GM12874 (cell line): ENCODE measurements around the gene SLC45A2.

ENCODE experiments used
- CTCF ChIP-seq: IDR thresholded peaks from 2 replicates; pipeline ENCODE4 v1.5.1; 2011; ENCODE audit warnings: low read depth, mild to moderate bottlenecking, control low read depth, low read length, moderate library complexity; ENCODE audit not compliant: insufficient read depth

The SLC45A2 gene

GRCh38 chr5:33984671-33985124 is at the start of gene SLC45A2:
SLC45A2 (minus strand) TSS chr5:33984693; CDS start chr5:33984583, 110 bp downstream.
- TF ChIP-seq CTCF, result no peak

GRCh38 chr5:34031966-34032365 is 47.5 kb upstream of the SLC45A2 start:
- no peak for TF ChIP-seq CTCF

- TF ChIP-seq CTCF, result no peak
Observed at GRCh38 chr5:34031117-34031516, 46.6 kb upstream of the SLC45A2 start.

- no peak for TF ChIP-seq CTCF
Observed at GRCh38 chr5:34030048-34030447, 45.6 kb upstream of the SLC45A2 start.

- no peak for TF ChIP-seq CTCF
Observed at GRCh38 chr5:34028349-34028748, 43.9 kb upstream of the SLC45A2 start.

- TF ChIP-seq CTCF, result no peak
Observed at GRCh38 chr5:34026089-34026761, 41.7 kb upstream of the SLC45A2 start.

GRCh38 chr5:34022121-34022705 is 37.7 kb upstream of the SLC45A2 start:
- no peak for TF ChIP-seq CTCF
